A549 (cell line): ENCODE results near the gene MEGF6. TPM values are rescaled to one million over a fixed set of nuclear protein-coding genes. Genes with fewer than 3 reads are reported as not detected.

ENCODE experiments used
- ATAC-seq, 2 experiments: fragments of 200-7000 bp in 1 of 2; fragments of >200 bp in 1 of 2; cut with Nextera tagmentation in 1 of 2; cut with Tn5 transposase in 1 of 2; 3 replicates each; pipeline versions ENCODE4 v1.8.0 to v1.9.1; 2018 to 2020; ENCODE audit warnings: mild to moderate bottlenecking in 1 of 2, moderate library complexity in 1 of 2
- CTCF ChIA-PET: fragments of 300-600 bp; sonication (Branson Sonifier 250); formaldehyde crosslinking; extraction: SDS; loops from one replicate; lab custom pipeline; 2021; ENCODE audit warnings: antibody characterized with exemption, inconsistent platforms; lab: Yijun Ruan, JAX
- POLR2A ChIA-PET: fragments of 350-600 bp; formaldehyde crosslinking; extraction: SDS; loops from one replicate; lab custom pipeline; 2021; ENCODE audit warnings: antibody characterized with exemption, inconsistent platforms; lab: Yijun Ruan, JAX
- DNase-seq, 2 experiments: peaks; one replicate each; pipeline versions ENCODE4 v3.0.0 to v3.0.0-alpha.2; 2011 to 2016; ENCODE audit warnings: low read depth in 1 of 2, low spot score in 1 of 2
- FAIRE-seq: peaks from 2 replicates; lab custom pipeline; 2011; peaks lifted over from hg19 to GRCh38; lab: Jason Lieb, UNC
- H3K27ac ChIP-seq, 2 experiments: fragments of >200 bp; sonication (Bioruptor Twin); formaldehyde crosslinking; 3 replicates each; pipeline ENCODE4 v1.5.1; 2016 to 2017
- H3K4me1 ChIP-seq: fragments of >200 bp; sonication (Bioruptor Twin); formaldehyde crosslinking; 3 replicates; pipeline ENCODE4 v1.6.1; 2016
- H3K4me2 ChIP-seq: fragments of >200 bp; sonication (Bioruptor Twin); formaldehyde crosslinking; 3 replicates; pipeline ENCODE4 v1.6.1; 2016
- H3K4me3 ChIP-seq: fragments of >200 bp; sonication (Bioruptor Twin); formaldehyde crosslinking; 3 replicates; pipeline ENCODE4 v1.5.1; 2016
- H3K9me3 ChIP-seq: fragments of >200 bp; sonication (Bioruptor Twin); formaldehyde crosslinking; 3 replicates; pipeline ENCODE4 v1.6.1; 2016
- BHLHE40 ChIP-seq: IDR thresholded peaks from 2 replicates; pipeline ENCODE4 v1.6.1; 2012; ENCODE audit warnings: low read depth, low read length, inconsistent platforms
- CTCF ChIP-seq: fragments of >200 bp; sonication (Bioruptor Twin); formaldehyde crosslinking; IDR thresholded peaks from 3 replicates; pipeline ENCODE4 v1.5.1; 2016
- EHMT2 ChIP-seq: fragments of 200-600 bp; sonication (generic); IDR thresholded peaks from 2 replicates; pipeline ENCODE4 v1.6.1; 2016; ENCODE audit warnings: antibody characterized with exemption, low read depth, mild to moderate bottlenecking, moderate library complexity
- GATA3 ChIP-seq: IDR thresholded peaks from 2 replicates; pipeline ENCODE4 v1.6.1; 2012; ENCODE audit warnings: borderline replicate concordance
- HMGXB4 ChIP-seq: fragments of 250-450 bp; sonication (Bioruptor Pico); IDR thresholded peaks from 2 replicates; pipeline ENCODE4 v1.5.0; 2021; ENCODE audit warnings: mild to moderate bottlenecking, moderate library complexity, borderline replicate concordance
- HOXB13 ChIP-seq: fragments of 250-450 bp; sonication (Bioruptor Pico); IDR thresholded peaks from 2 replicates; pipeline ENCODE4 v1.5.0; 2020; ENCODE audit warnings: low read depth, mild to moderate bottlenecking, moderate library complexity
- JUNB ChIP-seq: fragments of >200 bp; sonication (Bioruptor Twin); formaldehyde crosslinking; IDR thresholded peaks from 2 replicates; pipeline ENCODE4 v1.6.1; 2016
- NFE2L2 ChIP-seq: fragments of 150-350 bp; conservative IDR thresholded peaks from 2 replicates; pipeline ENCODE4 v1.6.1; 2014; ENCODE audit warnings: low read length
- POLR2AphosphoS2 ChIP-seq: conservative IDR thresholded peaks from 2 replicates; pipeline ENCODE4 v1.6.1; 2012; ENCODE audit warnings: low read length, improper control_type of control experiment, inconsistent platforms
- RAD21 ChIP-seq, 2 experiments: fragments of >200 bp in 1 of 2; sonication (Bioruptor Twin) in 1 of 2; formaldehyde crosslinking in 1 of 2; IDR thresholded peaks in 1 of 2; conservative IDR thresholded peaks in 1 of 2; 2 replicates in 1 of 2; 3 replicates in 1 of 2; pipeline ENCODE4 v1.6.1; 2012 to 2018; ENCODE audit warnings: inconsistent platforms in 1 of 2
- RARB ChIP-seq: fragments of 250-450 bp; sonication (Bioruptor Pico); IDR thresholded peaks from 2 replicates; pipeline ENCODE4 v1.8.0; 2021; ENCODE audit warnings: mild to moderate bottlenecking, moderate library complexity
- RCOR1 ChIP-seq: fragments of 150-350 bp; IDR thresholded peaks from 2 replicates; pipeline ENCODE4 v1.6.1; 2014; ENCODE audit warnings: antibody characterized with exemption, low read length, low read depth
- RNF2 ChIP-seq: fragments of 200-600 bp; sonication (generic); IDR thresholded peaks from 2 replicates; pipeline ENCODE4 v1.6.1; 2016; ENCODE audit warnings: low read depth, mild to moderate bottlenecking, antibody characterized with exemption, moderate library complexity, borderline replicate concordance
- SMC3 ChIP-seq: fragments of >200 bp; sonication (Bioruptor Twin); formaldehyde crosslinking; IDR thresholded peaks from 3 replicates; pipeline ENCODE4 v1.6.1; 2018; ENCODE audit warnings: inconsistent platforms
- TFCP2L1 ChIP-seq: fragments of 250-450 bp; sonication (Bioruptor Pico); IDR thresholded peaks from 2 replicates; pipeline ENCODE4 v1.5.0; 2021; ENCODE audit warnings: mild to moderate bottlenecking
- ZC3H11A ChIP-seq: fragments of 450-650 bp; IDR thresholded peaks from 2 replicates; pipeline ENCODE4 v1.6.1; 2014; ENCODE audit warnings: antibody characterized with exemption, mild to moderate bottlenecking
- ZNF302 ChIP-seq: fragments of 250-450 bp; sonication (Bioruptor Pico); IDR thresholded peaks from 2 replicates; pipeline ENCODE4 v1.9.0; 2021; ENCODE audit warnings: inconsistent platforms, mild to moderate bottlenecking, moderate library complexity
- ZSCAN20 ChIP-seq: fragments of 250-450 bp; sonication (Bioruptor Pico); IDR thresholded peaks from 2 replicates; pipeline ENCODE4 v1.8.0; 2022; ENCODE audit warnings: mild to moderate bottlenecking, moderate library complexity
- whole genome bisulfite sequencing: methylation state at CpG from one replicate; pipeline ENCODE4 v1.1.6; 2017; ENCODE audit errors: missing lambda C conversion rate; 5-methylcytosine and 5-hydroxymethylcytosine counted together
- polyA plus RNA-seq, 4 experiments: library from polyadenylated mRNA; depleted of rRNA in 3 of 4; stranded (reverse); fragments of >200 nt; fragmentation: RNase III in 1 of 4; extraction: RNeasy Plus Mini Kit Qiagen cat#74134 plus additional on column Dnase treatment in 1 of 4; gene quantifications; 2 replicates in 3 of 4; 3 replicates in 1 of 4; pipeline ENCODE4 v1.2.3, GENCODE V29; 2011 to 2017
- TF ChIP-seq, protein P1 (sequence below): fragments of 250-450 bp; sonication (Bioruptor Pico); IDR thresholded peaks from 2 replicates; pipeline ENCODE4 v1.5.0; 2020; ENCODE audit warnings: low read depth, mild to moderate bottlenecking, moderate library complexity

MEGF6 gene
- polyA plus RNA-seq, 2 of the 4 experiments (the other 2 are of a cell fraction) = 0.66 to 13.7 TPM

DNA sequence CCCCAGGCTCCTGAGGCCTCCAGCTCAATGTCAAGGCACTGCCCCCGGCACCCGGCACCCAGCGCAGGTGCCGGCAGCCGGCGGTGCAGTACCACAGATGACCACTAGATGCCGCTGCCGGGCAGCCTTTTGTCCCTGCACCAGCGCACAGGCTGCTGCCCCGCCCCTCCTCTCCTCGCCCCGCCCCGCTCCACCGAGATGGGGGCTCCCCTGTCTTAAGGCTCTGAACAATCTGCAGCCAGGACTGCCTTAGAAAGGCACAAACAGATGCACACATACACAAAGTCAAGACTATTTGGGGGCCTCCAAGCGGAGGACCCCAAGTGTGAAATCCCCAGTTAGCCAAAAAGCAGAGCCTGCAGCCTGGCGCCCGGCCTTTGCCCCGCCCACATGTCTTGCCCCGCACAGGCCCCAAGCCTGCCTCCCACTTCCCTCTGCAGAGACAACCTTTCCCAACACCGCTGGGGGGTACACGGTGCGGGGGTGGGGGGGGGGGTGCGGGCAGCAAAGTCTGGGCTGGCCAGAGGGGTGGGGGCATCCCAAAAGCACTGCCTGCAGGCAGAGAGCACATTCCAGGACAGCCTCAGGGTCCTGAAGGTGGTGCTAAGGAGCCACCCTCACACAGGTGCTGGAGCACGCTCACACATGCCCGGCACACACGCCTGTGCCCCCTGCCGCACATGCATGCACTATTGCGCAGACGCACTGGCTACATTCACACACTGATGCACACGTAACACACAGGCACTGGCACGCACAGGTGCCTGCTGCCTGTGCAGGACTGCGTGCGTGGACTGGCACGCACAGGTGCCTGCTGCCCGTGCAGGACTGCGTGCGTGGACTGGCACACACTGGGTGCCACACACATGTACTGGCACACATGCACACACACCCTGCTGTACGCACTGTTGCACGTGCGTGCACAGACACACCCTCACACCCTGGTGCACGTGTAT, 119.7 kb downstream of the MEGF6 start:
- CTCF ChIA-PET = interaction anchor here (0.6 to 2.0 kb wide), 57 partner anchors 9 to 233 kb away, joined by 3 to 58 read pairs (median 4); partner anchors contain the start of gene MEGF6
- POLR2A ChIA-PET = no interaction called here
- H3K4me3 ChIP-seq = no peak overlapping the region
- peak overlapping the region; percentile 67 for H3K4me2 ChIP-seq
- H3K4me1 ChIP-seq = peaks cover 3% of the 10 kb centered on the region; the same call in 1 of the 3 replicates
- DNase-seq (peak; percentile 39 to 52), ATAC-seq (peak; percentile 81 to 91)
- H3K27ac ChIP-seq = 0 out of 6 replicates have a peak overlapping the region, but pooled peaks of 1 of the 2 experiments have one; percentile 9
- H3K9me3 ChIP-seq = peaks cover 4% of the 10 kb centered on the region; the same call in 1 of the 3 replicates
- TF ChIP-seq RAD21 (conservative IDR thresholded peaks at IDR 0.05 in 1 of 2, IDR thresholded peaks at IDR 0.05 in 1 of 2) (peak; percentile 71 to 84), GATA3 (no peak), SMC3 (peak; percentile 62), RARB (CRISPR knock-in tag) (no peak), CTCF (peak; percentile 76)
- TF ChIP-seq, all 56 proteins: peak for 3
- FAIRE-seq = no peak
- WGBS = 33% methylated on average over 2 of the region's 41 CpGs

- CTCF ChIA-PET = interaction anchor here (0.6 to 1.9 kb wide), 43 partner anchors 8 to 380 kb away, joined by 3 to 58 read pairs (median 4); partner anchors contain the start of gene MEGF6
- TF ChIP-seq BHLHE40 = no peak
- no peak for TF ChIP-seq ZSCAN20
- no peak for TF ChIP-seq RNF2
- no peak for TF ChIP-seq ZNF302 (CRISPR knock-in tag)
- TF ChIP-seq NFE2L2 = no peak
- no peak for TF ChIP-seq CTCF
- TF ChIP-seq RCOR1 = no peak
- no peak for TF ChIP-seq HMGXB4 (CRISPR knock-in tag)
- TF ChIP-seq TFCP2L1 = no peak
- no peak for TF ChIP-seq HOXB13
- no peak for TF ChIP-seq JUNB
- TF ChIP-seq, protein P1, sequence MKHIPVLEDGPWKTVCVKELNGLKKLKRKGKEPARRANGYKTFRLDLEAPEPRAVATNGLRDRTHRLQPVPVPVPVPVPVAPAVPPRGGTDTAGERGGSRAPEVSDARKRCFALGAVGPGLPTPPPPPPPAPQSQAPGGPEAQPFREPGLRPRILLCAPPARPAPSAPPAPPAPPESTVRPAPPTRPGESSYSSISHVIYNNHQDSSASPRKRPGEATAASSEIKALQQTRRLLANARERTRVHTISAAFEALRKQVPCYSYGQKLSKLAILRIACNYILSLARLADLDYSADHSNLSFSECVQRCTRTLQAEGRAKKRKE (CRISPR knock-in tag) = no peak
- no peak for TF ChIP-seq ZC3H11A
- no peak for TF ChIP-seq EHMT2
- TF ChIP-seq POLR2AphosphoS2 = no peak
- TF ChIP-seq GATA3 = no peak
These were observed 121.1 kb downstream of the MEGF6 start for GRCh38 chr1:3490046-3490745.

More at GRCh38 chr1:3490046-3490745, 121.1 kb downstream of the MEGF6 start:
- Histone ChIP-seq H3K27ac (no peak overlapping the region), H3K4me3 (no peak overlapping the region), H3K9me3 (peaks cover 4% of the 10 kb centered on the region; the same call in 1 of the 3 replicates), H3K4me1 (peaks cover 3% of the 10 kb centered on the region; the same call in 1 of the 3 replicates), H3K4me2 (no peak overlapping the region)
- DNase-seq (no peak), FAIRE-seq (no peak), ATAC-seq (no peak)
- 80% methylated on average over 4 of the region's 23 CpGs for WGBS
- POLR2A ChIA-PET = no interaction called here
